Activated T-helper 2 cell treated with anti-CD3 and anti-CD28 coated beads, Interferon-gamma antibody, Interleukin-2, Interleukin-4, amounts not matched to agents 10 μg/mL and 5 μg/mL and 100 μg/mL, durations not matched to agents 14 hours and 24 hours and 36 hours (primary cell): ENCODE data around the gene LYRM4. TPM values are rescaled to one million over a fixed set of nuclear protein-coding genes. Genes with fewer than 3 reads are reported as not detected.
"Not testable (repeated sequence)": the region's sequence is repeated elsewhere in the genome, so short reads cannot be mapped to it uniquely, and the experiment has no call there.

Experiments
- DNase-seq: peaks from one replicate; pipeline ENCODE4 v3.0.0; 2021; ENCODE audit warnings: low spot score
- H3K27ac Mint-ChIP-seq: one replicate; pipeline ENCODE4 v1.8.0; 2021; ENCODE audit warnings: mixed read lengths
- H3K27me3 Mint-ChIP-seq: one replicate; pipeline ENCODE4 v1.8.0; 2021; ENCODE audit warnings: low read depth, mixed read lengths
- H3K36me3 Mint-ChIP-seq: one replicate; pipeline ENCODE4 v1.8.0; 2021; ENCODE audit warnings: low read depth, mixed read lengths
- H3K4me1 Mint-ChIP-seq: one replicate; pipeline ENCODE4 v1.8.0; 2021; ENCODE audit warnings: low read depth, mixed read lengths
- H3K4me3 Mint-ChIP-seq: one replicate; pipeline ENCODE4 v1.8.0; 2021; ENCODE audit warnings: low read depth, mild to moderate bottlenecking, moderate library complexity, mixed read lengths
- H3K9me3 Mint-ChIP-seq: one replicate; pipeline ENCODE4 v1.8.0; 2021; ENCODE audit warnings: mixed read lengths
- intact Hi-C: fragments of 100-400 bp; cut with micrococcal nuclease; formaldehyde crosslinking; loops from one replicate; pipeline ENCODE4 v1.15.1; 2023
- total RNA-seq: library from RNA; stranded (reverse); gene quantifications from 2 replicates; pipeline ENCODE4 v1.2.3, GENCODE V29; 2022

Gene LYRM4
- total RNA-seq, 1 donor from 2014 or later, result 48.6 TPM

- no peak overlapping the region for H3K27ac Mint-ChIP-seq
- intact Hi-C loops, result no loop called here
- peaks cover 10% of the 10 kb centered on the region for H3K27me3 Mint-ChIP-seq
- peaks cover 6% of the 10 kb centered on the region for H3K4me1 Mint-ChIP-seq
- H3K36me3 Mint-ChIP-seq, result no peaks in the 10 kb centered on the region
- no peak for DNase-seq
- H3K4me3 Mint-ChIP-seq, result no peak overlapping the region
- H3K9me3 Mint-ChIP-seq, result no peaks in the 10 kb centered on the region
Observed at GRCh38 chr6:5071216-5071615, 189.5 kb downstream of the LYRM4 start.

GRCh38 chr6:5068153-5068751 is 192.5 kb downstream of the LYRM4 start:
- Mint-ChIP-seq H3K4me3 (no peak overlapping the region), H3K4me1 (peaks cover 6% of the 10 kb centered on the region), H3K36me3 (no peaks in the 10 kb centered on the region), H3K9me3 (no peaks in the 10 kb centered on the region), H3K27ac (no peak overlapping the region), H3K27me3 (no peaks in the 10 kb centered on the region)
- intact Hi-C loops, result no loop called here
- no peak for DNase-seq

GRCh38 chr6:5067305-5067704 is 193.4 kb downstream of the LYRM4 start:
- intact Hi-C loops, result no loop called here
- no peaks in the 10 kb centered on the region for H3K36me3 Mint-ChIP-seq
- no peak overlapping the region for H3K27ac Mint-ChIP-seq
- peaks cover 3% of the 10 kb centered on the region for H3K4me1 Mint-ChIP-seq
- no peak overlapping the region for H3K4me3 Mint-ChIP-seq
- DNase-seq, result no peak
- no peaks in the 10 kb centered on the region for H3K27me3 Mint-ChIP-seq
- H3K9me3 Mint-ChIP-seq, result no peaks in the 10 kb centered on the region

- H3K4me1 Mint-ChIP-seq, result no peaks in the 10 kb centered on the region
- no peak overlapping the region for H3K27ac Mint-ChIP-seq
- no peaks in the 10 kb centered on the region for H3K36me3 Mint-ChIP-seq
- H3K27me3 Mint-ChIP-seq, result no peaks in the 10 kb centered on the region
- no peaks in the 10 kb centered on the region for H3K9me3 Mint-ChIP-seq
- intact Hi-C loops, result no loop called here
- DNase-seq, result no peak
- H3K4me3 Mint-ChIP-seq, result no peak overlapping the region
Observed at GRCh38 chr6:5066456-5067093, 194.2 kb downstream of the LYRM4 start.

GRCh38 chr6:5063617-5064016 is 197.1 kb downstream of the LYRM4 start:
- intact Hi-C loops, result no loop called here
- H3K36me3 Mint-ChIP-seq, result no peaks in the 10 kb centered on the region
- no peaks in the 10 kb centered on the region for H3K4me1 Mint-ChIP-seq
- no peak overlapping the region for H3K4me3 Mint-ChIP-seq
- H3K27me3 Mint-ChIP-seq, result no peaks in the 10 kb centered on the region
- no peak overlapping the region for H3K27ac Mint-ChIP-seq
- no peak for DNase-seq
- H3K9me3 Mint-ChIP-seq, result no peaks in the 10 kb centered on the region

- Mint-ChIP-seq H3K36me3 (no peaks in the 10 kb centered on the region), H3K9me3 (no peaks in the 10 kb centered on the region), H3K27ac (no peak overlapping the region), H3K27me3 (no peaks in the 10 kb centered on the region), H3K4me1 (no peaks in the 10 kb centered on the region), H3K4me3 (no peak overlapping the region)
- DNase-seq, result no peak
- intact Hi-C loops, result no loop called here
Observed at GRCh38 chr6:5061152-5061551, 199.6 kb downstream of the LYRM4 start.

GRCh38 chr6:5060439-5060838 is 200.3 kb downstream of the LYRM4 start:
- H3K4me3 Mint-ChIP-seq, H3K4me1 Mint-ChIP-seq, H3K27me3 Mint-ChIP-seq, H3K9me3 Mint-ChIP-seq, intact Hi-C loops, H3K27ac Mint-ChIP-seq, DNase-seq, H3K36me3 Mint-ChIP-seq: not testable (repeated sequence)

GRCh38 chr6:5059036-5059896 is 201.5 kb downstream of the LYRM4 start:
- intact Hi-C loops, result no loop called here
- Mint-ChIP-seq H3K4me1 (no peaks in the 10 kb centered on the region), H3K36me3 (no peaks in the 10 kb centered on the region), H3K4me3 (no peak overlapping the region), H3K9me3 (no peaks in the 10 kb centered on the region), H3K27ac (no peak overlapping the region), H3K27me3 (no peaks in the 10 kb centered on the region)
- DNase-seq, result no peak

Other genes with a start within 250 kb of the LYRM4 start
- gene PPP1R3G, start 175.6 kb downstream of the LYRM4 start, total RNA-seq, result 0.11 and 0.16 TPM in 2 replicates
- gene FARS2, start 563 bp upstream of the LYRM4 start, total RNA-seq, result 18.4 and 19.7 TPM in 2 replicates